Suprapubic skin (tissue), 4 donors: Measurements from ENCODE around the gene RBP2.

Source experiments
- EP300 ChIP-seq: sonication (generic); formaldehyde crosslinking; IDR thresholded peaks from one replicate; pipeline ENCODE4 v1.6.1; 2017; ENCODE audit warnings: antibody characterized with exemption
- POLR2A ChIP-seq, 2 donors: fragments of 450-650 bp; IDR thresholded peaks; one replicate each; pipeline ENCODE4 v1.6.1; 2017; ENCODE audit warnings: antibody characterized with exemption in 2 of 2, mild to moderate bottlenecking in 2 of 2, moderate library complexity in 2 of 2
- POLR2AphosphoS5 ChIP-seq, 3 donors: sonication (generic); formaldehyde crosslinking; IDR thresholded peaks; one replicate each; pipeline ENCODE4 v1.6.1; 2017; ENCODE audit warnings: antibody characterized with exemption in 3 of 3
- TF ChIP-seq, protein P1 (sequence below), 2 donors: fragments of 200-600 bp in 1 of 2; fragments of 450-650 bp in 1 of 2; sonication (generic) in 1 of 2; IDR thresholded peaks; one replicate each; pipeline ENCODE4 v1.5.1; 2016 to 2019; ENCODE audit warnings: antibody characterized with exemption in 2 of 2, mild to moderate bottlenecking in 1 of 2, moderate library complexity in 1 of 2

DNA sequence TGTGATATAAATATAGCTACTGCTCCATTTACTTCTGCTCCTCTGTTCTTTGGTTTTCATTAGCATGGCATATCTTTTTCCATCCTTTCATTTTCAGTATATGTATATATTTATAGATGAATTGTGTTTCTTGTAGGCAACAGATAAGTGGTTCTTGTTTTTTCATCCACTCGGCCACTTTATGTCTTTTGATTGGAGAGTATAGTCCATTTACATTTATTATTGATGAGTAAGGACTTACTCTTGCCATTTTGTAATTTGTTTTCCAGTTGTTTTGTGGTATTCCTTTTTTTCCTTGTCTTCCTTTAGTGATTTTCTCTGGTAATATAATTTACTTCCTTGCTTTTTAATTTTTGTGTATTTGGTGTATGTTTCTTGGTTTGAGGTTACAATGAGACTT lies 60.0 kb downstream of the RBP2 start:
- TF ChIP-seq, protein P1, sequence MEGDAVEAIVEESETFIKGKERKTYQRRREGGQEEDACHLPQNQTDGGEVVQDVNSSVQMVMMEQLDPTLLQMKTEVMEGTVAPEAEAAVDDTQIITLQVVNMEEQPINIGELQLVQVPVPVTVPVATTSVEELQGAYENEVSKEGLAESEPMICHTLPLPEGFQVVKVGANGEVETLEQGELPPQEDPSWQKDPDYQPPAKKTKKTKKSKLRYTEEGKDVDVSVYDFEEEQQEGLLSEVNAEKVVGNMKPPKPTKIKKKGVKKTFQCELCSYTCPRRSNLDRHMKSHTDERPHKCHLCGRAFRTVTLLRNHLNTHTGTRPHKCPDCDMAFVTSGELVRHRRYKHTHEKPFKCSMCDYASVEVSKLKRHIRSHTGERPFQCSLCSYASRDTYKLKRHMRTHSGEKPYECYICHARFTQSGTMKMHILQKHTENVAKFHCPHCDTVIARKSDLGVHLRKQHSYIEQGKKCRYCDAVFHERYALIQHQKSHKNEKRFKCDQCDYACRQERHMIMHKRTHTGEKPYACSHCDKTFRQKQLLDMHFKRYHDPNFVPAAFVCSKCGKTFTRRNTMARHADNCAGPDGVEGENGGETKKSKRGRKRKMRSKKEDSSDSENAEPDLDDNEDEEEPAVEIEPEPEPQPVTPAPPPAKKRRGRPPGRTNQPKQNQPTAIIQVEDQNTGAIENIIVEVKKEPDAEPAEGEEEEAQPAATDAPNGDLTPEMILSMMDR (IDR thresholded peaks at IDR 0.05) = no peak
- TF ChIP-seq EP300 (no peak), POLR2AphosphoS5 (IDR thresholded peaks at IDR 0.05) (no peak), POLR2A (IDR thresholded peaks at IDR 0.05) (no peak)
